ENCODE results near the gene CCM2. TPM values are rescaled to one million over a fixed set of nuclear protein-coding genes. Genes with fewer than 3 reads are reported as not detected.
"Not testable (repeated sequence)": the region's sequence is repeated elsewhere in the genome, so short reads cannot be mapped to it uniquely, and the experiment has no call there.

CCM2 gene
- total RNA-seq, 1 experiment from 2014 or later: 62.9 TPM

GRCh38 chr7:45033261-45033930 lies 33.4 kb downstream of the CCM2 start:
- Mint-ChIP-seq H3K27me3 (ENCODE audit: unreplicated experiment) (no peaks in the 10 kb centered on the region), H3K4me1 (ENCODE audit: low read depth, unreplicated experiment) (peaks cover 17% of the 10 kb centered on the region), H3K27ac (ENCODE audit: unreplicated experiment) (no peak overlapping the region), H3K36me3 (ENCODE audit: insufficient read depth, unreplicated experiment) (no peaks in the 10 kb centered on the region), H3K4me3 (ENCODE audit: low read depth, unreplicated experiment) (no peak overlapping the region), H3K9me3 (ENCODE audit: low read depth, unreplicated experiment) (no peaks in the 10 kb centered on the region)
- no peak for TF ChIP-seq CTCF (IDR thresholded peaks at IDR 0.05; ENCODE audit: unreplicated experiment)
- no TSS peak for BruUV-seq (replicated peaks)
- CTCF ChIA-PET: interaction anchor here (0.7 to 1.2 kb wide), 2 partner anchors 20 to 768 kb away, joined by 4 to 6 read pairs; no protein-coding TSS in a partner anchor
- intact Hi-C loops (cut with micrococcal nuclease; ENCODE audit: unreplicated experiment): no loop called here
- no peak for DNase-seq

DNA sequence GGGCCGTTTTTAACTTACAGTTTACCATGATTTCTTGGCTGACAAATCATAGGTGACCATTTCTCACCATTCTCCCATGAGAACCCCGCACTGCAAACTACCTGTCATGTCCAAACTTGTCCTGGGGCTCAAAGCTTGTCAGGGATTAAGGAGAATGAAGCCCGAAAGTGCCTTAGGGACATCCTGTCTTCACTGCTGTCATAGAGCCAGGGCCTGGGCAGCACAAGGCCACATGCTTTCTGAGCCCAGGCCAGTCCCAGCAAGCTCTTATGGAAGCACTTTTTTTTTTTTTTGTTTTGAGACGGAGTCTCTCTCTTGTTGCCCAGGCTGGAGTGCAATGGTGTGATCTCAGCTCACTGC lies 33.9 kb downstream of the CCM2 start:
- intact Hi-C loops (cut with micrococcal nuclease; ENCODE audit: unreplicated experiment): no loop called here
- no peak for TF ChIP-seq CTCF (IDR thresholded peaks at IDR 0.05; ENCODE audit: unreplicated experiment)
- peaks cover 17% of the 10 kb centered on the region for H3K4me1 Mint-ChIP-seq (ENCODE audit: low read depth, unreplicated experiment)
- BruUV-seq (replicated peaks): no TSS peak
- H3K27ac Mint-ChIP-seq (ENCODE audit: unreplicated experiment): no peak overlapping the region
- no peak for DNase-seq
- CTCF ChIA-PET: interaction anchor here (1.2 kb wide), 1 partner anchor 20 kb away, joined by 6 read pairs; no protein-coding TSS in a partner anchor
- no peaks in the 10 kb centered on the region for H3K27me3 Mint-ChIP-seq (ENCODE audit: unreplicated experiment)
- H3K4me3 Mint-ChIP-seq (ENCODE audit: low read depth, unreplicated experiment): no peak overlapping the region
- H3K36me3 Mint-ChIP-seq (ENCODE audit: insufficient read depth, unreplicated experiment): peaks cover 4% of the 10 kb centered on the region
- H3K9me3 Mint-ChIP-seq (ENCODE audit: low read depth, unreplicated experiment): no peaks in the 10 kb centered on the region

GRCh38 chr7:45034710-45035109 lies 34.7 kb downstream of the CCM2 start:
- intact Hi-C loops (cut with micrococcal nuclease; ENCODE audit: unreplicated experiment): not testable (repeated sequence)

GRCh38 chr7:45035371-45035770 lies 35.4 kb downstream of the CCM2 start:
- no peak overlapping the region for H3K4me3 Mint-ChIP-seq (ENCODE audit: low read depth, unreplicated experiment)
- CTCF ChIA-PET: interaction anchor here (0.6 to 1.2 kb wide), 2 partner anchors 36 to 53 kb away, joined by 4 to 5 read pairs; no protein-coding TSS in a partner anchor
- no TSS peak for BruUV-seq (replicated peaks)
- no peak overlapping the region for H3K27ac Mint-ChIP-seq (ENCODE audit: unreplicated experiment)
- H3K4me1 Mint-ChIP-seq (ENCODE audit: low read depth, unreplicated experiment): peaks cover 17% of the 10 kb centered on the region
- no peak for TF ChIP-seq CTCF (IDR thresholded peaks at IDR 0.05; ENCODE audit: unreplicated experiment)
- no peaks in the 10 kb centered on the region for H3K27me3 Mint-ChIP-seq (ENCODE audit: unreplicated experiment)
- H3K36me3 Mint-ChIP-seq (ENCODE audit: insufficient read depth, unreplicated experiment): peaks cover 7% of the 10 kb centered on the region
- no peaks in the 10 kb centered on the region for H3K9me3 Mint-ChIP-seq (ENCODE audit: low read depth, unreplicated experiment)
- no peak for DNase-seq
- intact Hi-C loops (cut with micrococcal nuclease; ENCODE audit: unreplicated experiment): no loop called here

More at GRCh38 chr7:45034710-45035109, 34.7 kb downstream of the CCM2 start:
- not testable (repeated sequence) for H3K9me3 Mint-ChIP-seq (ENCODE audit: low read depth, unreplicated experiment); H3K4me3 Mint-ChIP-seq (ENCODE audit: low read depth, unreplicated experiment); H3K27ac Mint-ChIP-seq (ENCODE audit: unreplicated experiment); DNase-seq; BruUV-seq (replicated peaks); H3K27me3 Mint-ChIP-seq (ENCODE audit: unreplicated experiment); H3K36me3 Mint-ChIP-seq (ENCODE audit: insufficient read depth, unreplicated experiment)
- CTCF ChIA-PET: interaction anchor here (0.6 kb wide), 1 partner anchor 378 kb away, joined by 3 read pairs; no protein-coding TSS in a partner anchor
- peaks cover 17% of the 10 kb centered on the region for H3K4me1 Mint-ChIP-seq (ENCODE audit: low read depth, unreplicated experiment)

- Mint-ChIP-seq H3K4me3 (ENCODE audit: low read depth, unreplicated experiment) (no peak overlapping the region), H3K27ac (ENCODE audit: unreplicated experiment) (no peak overlapping the region), H3K27me3 (ENCODE audit: unreplicated experiment) (no peaks in the 10 kb centered on the region), H3K36me3 (ENCODE audit: insufficient read depth, unreplicated experiment) (peaks cover 7% of the 10 kb centered on the region), H3K9me3 (ENCODE audit: low read depth, unreplicated experiment) (no peaks in the 10 kb centered on the region), H3K4me1 (ENCODE audit: low read depth, unreplicated experiment) (peaks cover 17% of the 10 kb centered on the region)
- CTCF ChIA-PET: interaction anchor here (0.5 to 1.2 kb wide), 3 partner anchors 36 to 54 kb away, joined by 4 to 5 read pairs (median 5); no protein-coding TSS in a partner anchor
- no peak for DNase-seq
- intact Hi-C loops (cut with micrococcal nuclease; ENCODE audit: unreplicated experiment): no loop called here
- no TSS peak for BruUV-seq (replicated peaks)
- no peak for TF ChIP-seq CTCF (IDR thresholded peaks at IDR 0.05; ENCODE audit: unreplicated experiment)
Measured at GRCh38 chr7:45035893-45036292, 35.9 kb downstream of the CCM2 start.
